ENCODE results near the gene FCGR3B.
"Not testable (repeated sequence)": the region's sequence is repeated elsewhere in the genome, so short reads cannot be mapped to it uniquely, and the experiment has no call there.

Gene FCGR3B

GRCh38 chr1:161631076-161631475 lies at the start of gene FCGR3B:
TSS of gene FCGR3B (minus strand) at chr1:161631176. CDS start at chr1:161631094, 82 bp downstream.
- no peak for DNase-seq (ENCODE audit: low read depth)

- DNase-seq (ENCODE audit: low read depth), result no peak
Measured at GRCh38 chr1:161678500-161678899, 47.5 kb upstream of the FCGR3B start.

DNA sequence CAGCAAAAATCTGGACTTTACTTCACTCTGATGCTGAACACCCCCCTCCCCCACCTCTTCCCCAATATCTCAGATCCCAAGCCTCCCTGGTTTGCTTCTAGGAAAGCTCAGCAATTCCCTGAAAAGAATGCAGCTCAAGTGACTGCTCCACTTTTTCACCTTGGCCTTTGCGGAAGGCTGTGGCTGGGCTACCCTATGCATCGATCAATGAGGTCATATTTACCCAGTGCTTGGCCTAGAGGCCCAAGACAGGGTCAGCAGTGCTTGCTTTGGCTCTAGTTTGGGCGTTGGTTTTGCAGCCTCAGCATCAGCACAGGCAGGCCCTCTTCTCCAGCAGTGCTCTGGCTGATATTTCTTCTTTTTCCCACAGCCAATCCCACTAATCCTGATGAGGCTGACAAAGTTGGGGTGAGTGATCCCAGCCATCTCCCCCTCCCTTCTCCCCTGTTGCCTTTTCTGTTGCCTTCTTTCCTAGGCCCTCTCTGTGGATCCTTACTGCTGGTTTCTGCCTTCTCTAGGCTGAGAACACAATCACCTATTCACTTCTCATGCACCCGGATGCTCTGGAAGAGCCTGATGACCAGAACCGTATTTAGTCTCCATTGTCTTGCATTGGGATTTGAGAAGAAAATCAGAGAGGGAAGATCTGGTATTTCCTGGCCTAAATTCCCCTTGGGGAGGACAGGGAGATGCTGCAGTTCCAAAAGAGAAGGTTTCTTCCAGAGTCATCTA lies 46.1 kb upstream of the FCGR3B start:
- no peak for DNase-seq (ENCODE audit: low read depth)

- no peak for DNase-seq (ENCODE audit: low read depth)
Measured at GRCh38 chr1:161676441-161676840, 45.5 kb upstream of the FCGR3B start.

DNA sequence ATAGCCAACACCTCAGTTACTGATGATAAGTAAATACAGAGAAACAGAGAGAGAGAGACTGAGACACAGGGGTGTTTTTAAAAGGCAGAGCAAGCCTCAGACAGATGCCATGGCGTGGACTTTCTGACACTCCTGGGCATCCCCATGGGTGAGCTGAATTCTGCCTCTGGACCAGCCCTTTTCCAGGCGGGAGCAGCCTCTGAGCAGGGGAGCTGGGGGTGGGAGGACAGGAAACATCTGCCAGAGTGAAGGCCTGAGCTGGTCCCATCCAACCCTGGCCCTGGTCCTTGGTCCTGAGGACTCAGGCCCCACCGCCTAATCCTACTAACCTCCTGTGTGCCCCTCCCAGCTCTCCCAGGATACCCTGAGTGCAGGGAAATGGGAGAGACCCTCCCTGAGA lies 43.9 kb upstream of the FCGR3B start:
- DNase-seq (ENCODE audit: low read depth), result not testable (repeated sequence)

DNA sequence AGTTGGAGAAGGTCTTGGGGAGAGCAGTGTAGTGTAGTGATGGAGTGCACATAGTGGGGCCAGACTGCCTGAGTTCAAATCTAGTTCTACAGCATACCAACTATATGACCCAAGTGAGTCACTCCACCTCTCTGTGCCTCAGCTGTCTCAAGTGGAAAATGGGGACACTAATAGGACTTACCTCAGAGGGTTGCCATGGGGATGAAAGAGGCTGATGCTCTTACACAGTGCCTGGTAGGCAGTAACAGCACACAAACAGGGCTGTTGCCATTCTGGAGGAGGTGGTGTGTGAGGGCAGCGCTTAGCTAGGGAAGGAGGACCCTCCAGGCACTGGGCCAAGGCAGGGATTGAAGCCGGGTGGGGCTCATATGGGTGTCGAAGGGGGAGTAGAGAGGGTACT lies 43.5 kb upstream of the FCGR3B start:
- DNase-seq (ENCODE audit: low read depth), result not testable (repeated sequence)

- DNase-seq (ENCODE audit: low read depth), result not testable (repeated sequence)
Measured at GRCh38 chr1:161673437-161673836, 42.5 kb upstream of the FCGR3B start.

DNA sequence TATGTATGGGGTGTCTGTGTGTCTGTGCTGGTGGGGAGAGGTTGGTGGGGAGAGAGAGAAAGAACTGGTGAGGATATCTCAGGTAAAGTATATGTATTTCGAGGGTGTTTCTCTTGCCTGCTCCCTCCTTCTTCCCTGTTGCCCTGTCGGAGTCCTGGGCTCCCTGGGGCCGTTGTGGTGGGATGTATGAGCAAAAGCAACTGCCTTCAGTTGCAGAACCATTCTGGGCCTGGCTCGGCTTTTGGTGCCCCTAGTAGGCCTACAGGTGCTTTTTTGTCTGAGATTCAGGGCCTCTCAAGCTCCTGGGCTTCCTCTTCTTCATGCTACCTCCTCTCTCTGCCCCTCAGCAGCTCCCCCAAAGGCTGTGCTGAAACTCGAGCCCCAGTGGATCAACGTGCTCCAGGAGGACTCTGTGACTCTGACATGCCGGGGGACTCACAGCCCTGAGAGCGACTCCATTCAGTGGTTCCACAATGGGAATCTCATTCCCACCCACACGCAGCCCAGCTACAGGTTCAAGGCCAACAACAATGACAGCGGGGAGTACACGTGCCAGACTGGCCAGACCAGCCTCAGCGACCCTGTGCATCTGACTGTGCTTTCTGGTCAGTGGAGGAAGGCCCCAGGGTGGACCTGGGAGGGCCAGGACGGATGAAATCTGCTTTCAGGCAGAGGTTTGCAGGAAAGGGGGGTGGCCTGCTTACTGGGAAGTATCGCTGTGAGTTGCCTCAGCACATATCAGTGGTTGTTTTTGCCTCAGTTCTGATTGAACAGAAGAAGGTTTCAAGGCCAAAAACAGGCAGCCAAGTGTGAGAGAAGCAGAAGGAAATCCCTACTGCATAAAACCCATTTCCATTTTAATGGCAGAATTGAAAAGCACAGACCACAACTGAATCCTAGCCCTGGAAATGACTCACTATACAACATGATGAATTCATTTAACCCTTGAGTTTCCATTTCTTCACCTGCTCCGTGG lies 40.4 kb upstream of the FCGR3B start:
- not testable (repeated sequence) for DNase-seq (ENCODE audit: low read depth)

- not testable (repeated sequence) for DNase-seq (ENCODE audit: low read depth)
Measured at GRCh38 chr1:161664689-161665088, 33.7 kb upstream of the FCGR3B start.

DNA sequence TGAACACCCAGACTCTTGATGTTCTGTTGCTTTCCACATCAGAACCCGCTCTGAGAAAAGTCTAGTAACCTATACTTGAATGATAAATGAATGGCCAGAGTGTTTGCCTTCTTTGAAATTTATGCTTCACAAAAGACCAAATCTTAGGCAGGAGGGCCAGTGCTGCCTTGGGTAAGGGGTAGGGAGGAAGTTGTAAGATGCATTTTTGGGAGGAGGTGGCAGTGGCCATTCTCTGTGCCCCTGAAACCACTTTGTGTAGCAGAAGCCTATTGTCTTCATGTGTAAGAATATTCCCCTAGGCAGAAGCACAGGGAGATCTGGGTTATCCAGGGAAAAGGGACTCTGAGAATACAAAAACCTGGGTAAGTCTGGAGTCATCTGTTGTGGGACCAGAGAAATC lies 32.6 kb upstream of the FCGR3B start:
- not testable (repeated sequence) for DNase-seq (ENCODE audit: low read depth)

DNA sequence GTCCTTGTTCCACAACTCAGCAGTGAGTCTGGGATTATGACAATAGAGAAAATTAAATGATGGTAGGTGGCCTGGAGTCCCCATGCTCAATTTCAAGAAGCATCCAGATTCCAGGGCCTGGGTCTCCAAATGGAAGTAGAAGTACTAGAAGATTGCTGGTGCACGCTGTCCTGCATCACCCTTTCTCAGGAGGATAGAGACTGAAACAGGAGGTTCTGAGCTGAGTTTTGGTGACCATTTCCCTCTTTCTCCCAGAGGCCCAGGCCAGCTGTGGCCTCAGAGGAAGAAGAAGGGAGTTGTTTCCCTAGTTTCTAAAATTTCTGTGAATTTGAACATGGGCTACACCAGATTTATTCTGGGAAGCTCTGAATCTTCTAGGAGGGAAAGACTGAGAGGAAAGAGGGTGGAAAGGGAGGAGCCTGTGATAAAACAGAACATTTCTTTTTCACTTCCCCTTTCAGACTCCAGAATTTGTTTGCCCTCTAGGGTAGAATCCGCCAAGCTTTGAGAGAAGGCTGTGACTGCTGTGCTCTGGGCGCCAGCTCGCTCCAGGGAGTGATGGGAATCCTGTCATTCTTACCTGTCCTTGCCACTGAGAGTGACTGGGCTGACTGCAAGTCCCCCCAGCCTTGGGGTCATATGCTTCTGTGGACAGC lies 31.8 kb upstream of the FCGR3B start, which contains the start of gene FCGR2B:
Gene FCGR2B, plus strand, starts transcription at position 460 of the 656 bp plus-strand sequence. Its CDS starts 99 bp downstream, at position 559.
- DNase-seq (ENCODE audit: low read depth), result not testable (repeated sequence)

GRCh38 chr1:161661660-161662311 lies 30.8 kb upstream of the FCGR3B start:
- DNase-seq (ENCODE audit: low read depth), result not testable (repeated sequence)

DNA sequence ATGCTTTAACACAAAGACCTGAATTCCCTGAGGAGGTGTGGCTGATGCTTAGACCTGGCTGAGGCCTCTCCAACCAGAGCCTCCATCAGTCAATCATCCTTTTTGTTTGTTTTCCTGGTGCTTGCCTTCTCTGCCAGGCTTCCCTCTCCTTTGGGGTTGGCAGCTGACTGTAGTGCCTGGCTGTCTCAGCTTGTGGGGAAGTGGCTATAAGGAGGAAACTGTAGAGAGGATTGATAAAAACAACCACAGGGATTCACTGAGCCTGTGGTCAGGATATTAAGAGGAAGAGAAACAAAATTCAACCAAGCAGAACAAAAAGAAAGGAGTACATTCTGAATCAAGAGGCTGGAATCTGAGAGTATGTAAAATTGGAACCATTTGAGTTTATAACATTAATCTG lies 27.5 kb upstream of the FCGR3B start:
- DNase-seq (ENCODE audit: low read depth), result not testable (repeated sequence)

GRCh38 chr1:161653971-161654370 lies 23.0 kb upstream of the FCGR3B start:
- not testable (repeated sequence) for DNase-seq (ENCODE audit: low read depth)

GRCh38 chr1:161653541-161653940 lies 22.6 kb upstream of the FCGR3B start:
- DNase-seq (ENCODE audit: low read depth), result not testable (repeated sequence)

DNA sequence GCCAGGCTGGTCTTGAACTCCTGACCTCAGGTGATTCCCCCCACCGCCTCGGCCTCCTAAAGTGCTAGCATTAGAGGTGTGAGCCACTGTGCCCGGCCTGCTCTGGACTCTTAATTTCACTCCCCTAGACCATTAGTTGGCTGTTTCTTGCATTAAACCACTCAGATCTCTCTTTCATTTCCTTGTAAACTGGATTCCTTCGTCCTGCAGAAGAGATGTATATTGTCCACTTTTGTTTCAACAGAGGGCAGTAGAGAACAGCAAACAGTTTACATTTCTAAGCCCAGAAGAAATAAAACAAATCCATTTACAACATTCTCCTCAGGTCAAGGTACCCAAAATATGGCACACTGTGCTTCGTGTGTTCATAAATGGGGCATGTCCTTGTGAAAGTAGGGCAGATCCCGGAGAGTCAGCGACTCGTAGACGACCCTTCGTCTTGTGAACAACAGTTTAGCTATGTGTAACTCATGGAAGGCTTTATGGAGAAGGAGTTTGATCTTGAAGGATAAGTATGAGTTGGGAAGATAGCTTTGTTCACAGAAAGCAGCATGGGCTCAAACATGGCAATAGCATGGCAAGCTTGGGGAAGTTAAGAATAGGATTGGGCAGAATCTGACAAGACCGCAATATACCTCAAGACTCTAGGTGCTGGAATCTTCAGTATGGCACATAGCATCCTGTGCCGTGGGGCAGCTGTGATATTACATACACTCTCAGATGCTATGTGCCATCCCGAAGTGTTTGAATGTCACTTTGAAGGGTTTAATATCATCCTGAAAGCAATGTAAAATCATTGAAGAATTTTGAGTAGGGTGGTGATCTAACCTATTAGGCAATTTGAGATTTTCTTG lies 16.8 kb upstream of the FCGR3B start:
- peak; percentile 32 for DNase-seq (ENCODE audit: low read depth)

DNA sequence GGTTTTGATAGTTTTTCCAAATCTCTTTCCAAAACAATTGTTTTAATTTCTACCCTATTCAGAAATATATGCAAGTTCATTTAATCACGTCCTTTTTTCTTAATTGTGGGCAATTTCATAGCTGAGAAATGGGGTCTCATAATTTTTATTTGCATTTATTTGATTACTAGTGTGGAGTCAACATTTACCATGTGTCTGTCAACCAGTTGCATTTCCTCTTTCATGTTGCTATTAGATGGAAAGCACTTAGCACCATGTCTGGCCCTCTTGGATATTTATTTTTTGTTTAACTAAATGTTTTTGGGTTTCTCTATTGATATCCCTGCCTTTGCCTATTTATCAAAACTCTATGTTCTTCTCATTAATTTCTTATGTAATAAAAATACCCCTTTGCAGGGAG lies 13.9 kb upstream of the FCGR3B start:
- not testable (repeated sequence) for DNase-seq (ENCODE audit: low read depth)

- DNase-seq (ENCODE audit: low read depth), result not testable (repeated sequence)
Measured at GRCh38 chr1:161643481-161644208, 12.7 kb upstream of the FCGR3B start.

GRCh38 chr1:161642697-161643096 lies 11.7 kb upstream of the FCGR3B start:
- DNase-seq (ENCODE audit: low read depth), result not testable (repeated sequence)

DNA sequence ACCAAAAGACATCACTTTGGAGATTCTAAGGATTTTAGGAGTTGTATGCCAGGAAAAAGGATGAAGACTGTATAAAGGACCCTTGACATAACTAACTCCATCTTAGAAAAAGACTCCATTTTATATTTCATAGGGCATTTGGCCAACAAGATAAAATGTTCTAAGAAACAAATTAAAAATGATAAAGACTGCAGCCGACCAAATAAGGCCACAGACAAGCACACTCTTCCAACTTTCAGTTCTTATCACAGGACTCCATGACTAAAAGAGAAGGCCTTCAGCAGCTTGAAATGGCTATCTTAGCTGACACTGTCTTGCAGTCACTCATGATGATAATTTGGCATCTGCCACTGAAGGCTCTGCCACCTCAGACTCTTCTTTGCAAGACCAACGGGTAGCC lies 8.2 kb upstream of the FCGR3B start:
- DNase-seq (ENCODE audit: low read depth), result not testable (repeated sequence)

Measured in fibroblast of gingiva (primary cell).